CD14-positive monocyte (primary cell): ENCODE measurements around the gene TMEM132D. TPM values are rescaled to one million over a fixed set of nuclear protein-coding genes. Genes with fewer than 3 reads are reported as not detected.

Source experiments
- DNase-seq, 3 donors: peaks; one replicate each; pipeline ENCODE4 v3.0.0-alpha.2; 2011 to 2022
- H2AFZ ChIP-seq: 2 replicates; pipeline ENCODE4 v1.6.0; 2012; ENCODE audit warnings: mild to moderate bottlenecking, low read depth, low read length, inconsistent platforms; ENCODE audit not compliant: insufficient read depth, poor library complexity, severe bottlenecking
- H3K27ac ChIP-seq, 2 donors: 1 replicate in 1 of 2; 2 replicates in 1 of 2; pipeline ENCODE4 v1.5.1; 2012 to 2013; ENCODE audit warnings: low read length in 2 of 2, control low read depth in 1 of 2, inconsistent platforms in 1 of 2, low read depth in 1 of 2, mild to moderate bottlenecking in 1 of 2
- H3K27me3 ChIP-seq, 2 donors: one replicate each; pipeline versions ENCODE4 v1.6.0 to v1.6.1; 2011 to 2013; ENCODE audit warnings: low read length in 2 of 2; ENCODE audit not compliant: control insufficient read depth in 2 of 2, insufficient read depth in 2 of 2
- H3K36me3 ChIP-seq, 2 donors: replicated peaks in 1 of 2; 1 replicate in 1 of 2; 2 replicates in 1 of 2; pipeline versions ENCODE4 v1.5.1 to v1.6.1; 2012 to 2013; ENCODE audit warnings: low read length in 2 of 2, control low read depth in 1 of 2, inconsistent platforms in 1 of 2, mild to moderate bottlenecking in 1 of 2; ENCODE audit not compliant: insufficient read depth in 2 of 2, control insufficient read depth in 1 of 2
- H3K4me1 ChIP-seq, 2 donors: 1 replicate in 1 of 2; 2 replicates in 1 of 2; pipeline versions ENCODE4 v1.5.1 to v1.6.1; 2012 to 2013; ENCODE audit warnings: low read length in 2 of 2, control low read depth in 1 of 2, inconsistent platforms in 1 of 2, mild to moderate bottlenecking in 1 of 2, moderate library complexity in 1 of 2; ENCODE audit not compliant: insufficient read depth in 2 of 2, control insufficient read depth in 1 of 2
- H3K4me2 ChIP-seq: replicated peaks from 2 replicates; pipeline ENCODE3; 2012; ENCODE audit warnings: low read length, moderate library complexity, mild to moderate bottlenecking; ENCODE audit not compliant: poor library complexity, severe bottlenecking; ENCODE audit errors: extremely low read depth
- H3K4me3 ChIP-seq, 3 experiments: fragments of 200-600 bp in 1 of 3; sonication (generic) in 1 of 3; replicated peaks in 1 of 3; 1 replicate in 2 of 3; 2 replicates in 1 of 3; pipeline ENCODE4 v1.5.1; 2011 to 2013; ENCODE audit warnings: low read length in 3 of 3, mild to moderate bottlenecking in 3 of 3, control low read depth in 2 of 3, low read depth in 2 of 3, inconsistent platforms in 1 of 3, moderate library complexity in 1 of 3
- H3K79me2 ChIP-seq: 2 replicates; pipeline ENCODE4 v1.6.0; 2012; ENCODE audit warnings: mild to moderate bottlenecking, control low read depth, inconsistent platforms, low read length, moderate library complexity; ENCODE audit not compliant: insufficient read depth
- H3K9ac ChIP-seq: 2 replicates; pipeline ENCODE4 v1.6.0; 2017; ENCODE audit warnings: low read length, mild to moderate bottlenecking; ENCODE audit not compliant: insufficient read depth, poor library complexity, severe bottlenecking
- H3K9me3 ChIP-seq, 2 donors: replicated peaks in 1 of 2; 1 replicate in 1 of 2; 2 replicates in 1 of 2; pipeline versions ENCODE4 v1.5.1 to v1.6.1; 2012 to 2013; ENCODE audit warnings: low read length in 2 of 2, control low read depth in 1 of 2; ENCODE audit not compliant: control insufficient read depth in 1 of 2, insufficient read depth in 1 of 2
- H4K20me1 ChIP-seq: 2 replicates; pipeline ENCODE4 v1.6.0; 2012; ENCODE audit warnings: mild to moderate bottlenecking, low read length, control low read depth, moderate library complexity; ENCODE audit not compliant: insufficient read depth
- H3K27ac Mint-ChIP-seq, 7 donors: one replicate each; pipeline ENCODE4 v1.8.0; 2020; ENCODE audit warnings: mild to moderate bottlenecking in 7 of 7, mixed read lengths in 7 of 7, moderate library complexity in 6 of 7, inconsistent platforms in 2 of 7
- H3K27me3 Mint-ChIP-seq, 3 donors: one replicate each; pipeline ENCODE4 v1.8.0; 2021 to 2022; ENCODE audit warnings: low read depth in 3 of 3, mild to moderate bottlenecking in 3 of 3, mixed read lengths in 3 of 3, moderate library complexity in 3 of 3, inconsistent platforms in 1 of 3
- H3K36me3 Mint-ChIP-seq, 2 donors: one replicate each; pipeline ENCODE4 v1.8.0; 2020; ENCODE audit warnings: mixed read lengths in 2 of 2, inconsistent platforms in 1 of 2, mild to moderate bottlenecking in 1 of 2
- H3K4me1 Mint-ChIP-seq: one replicate; pipeline ENCODE4 v1.8.0; 2020; ENCODE audit warnings: mild to moderate bottlenecking, mixed read lengths
- H3K4me3 Mint-ChIP-seq, 2 donors: one replicate each; pipeline ENCODE4 v1.8.0; 2020; ENCODE audit warnings: mild to moderate bottlenecking in 2 of 2, mixed read lengths in 2 of 2, moderate library complexity in 1 of 2
- H3K9me3 Mint-ChIP-seq, 7 donors: one replicate each; pipeline ENCODE4 v1.8.0; 2020 to 2022; ENCODE audit warnings: mixed read lengths in 7 of 7, mild to moderate bottlenecking in 6 of 7, moderate library complexity in 6 of 7, inconsistent platforms in 2 of 7
- WGBS: methylation state at CpG from one replicate; pipeline ENCODE4 v1.1.5; 2013; ENCODE audit warnings: missing lambda C conversion rate; ENCODE audit not compliant: insufficient coverage; 5-methylcytosine and 5-hydroxymethylcytosine counted together
- intact Hi-C, 2 donors: fragments of 100-400 bp; cut with micrococcal nuclease; formaldehyde crosslinking; loops; one replicate each; pipeline versions ENCODE4 v1.15.0 to v1.15.1; 2023
- polyA plus RNA-seq, 3 donors: library from polyadenylated mRNA; depleted of rRNA in 1 of 3; unstranded in 2 of 3; stranded (reverse) in 1 of 3; fragments of 300-500 nt in 2 of 3; fragments of >200 nt in 1 of 3; fragmentation: Illumina TruSeq in 2 of 3; gene quantifications; 1 replicate in 2 of 3; 2 replicates in 1 of 3; pipeline ENCODE4 v1.2.3, GENCODE V29; 2012 to 2021
- TF ChIP-seq, protein P1 (sequence below): fragments of 200-600 bp; IDR thresholded peaks from one replicate; pipeline ENCODE4 v1.8.0; 2022; ENCODE audit warnings: antibody characterized with exemption, mild to moderate bottlenecking

The TMEM132D gene
- polyA plus RNA-seq, 3 donors, result 0.04 TPM; not detected in 2

DNA sequence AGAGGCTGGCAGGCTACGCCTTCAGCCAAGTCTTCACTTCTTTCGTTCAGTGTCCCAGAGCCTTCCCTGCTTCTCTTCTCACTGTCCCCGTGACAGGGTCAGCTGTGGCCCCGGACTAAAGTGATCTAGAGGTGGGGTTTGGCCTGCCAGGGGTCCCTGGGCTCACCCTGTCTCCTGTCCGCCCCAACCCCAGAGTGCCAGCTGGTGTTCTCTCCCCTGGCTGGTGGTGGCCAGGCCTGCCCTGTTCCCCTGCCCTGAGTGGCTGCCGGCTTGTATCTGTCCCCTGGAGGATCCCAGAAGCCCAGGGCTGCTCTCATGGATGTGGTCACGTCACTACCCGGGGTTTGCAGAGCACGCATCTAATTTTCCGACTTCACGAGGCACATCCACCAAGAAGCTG lies 753.1 kb downstream of the TMEM132D start:
- Mint-ChIP-seq H3K27ac (no peak overlapping the region), H3K4me3 (no peak overlapping the region), H3K4me1 (no peaks in the 10 kb centered on the region), H3K9me3 (peaks cover 0 to 8% (median 3%) of the 10 kb centered on the region in 7 donors), H3K27me3 (peaks cover 0 to 6% (median 3%) of the 10 kb centered on the region in 3 donors), H3K36me3 (no peaks in the 10 kb centered on the region)
- Histone ChIP-seq H3K4me1 (no peaks in the 10 kb centered on the region), H3K79me2 (no peaks in the 10 kb centered on the region), H3K9me3 (peaks cover 0 to 2% of the 10 kb centered on the region in 2 donors), H3K27me3 (no peaks in the 10 kb centered on the region), H3K4me2 (no peak overlapping the region), H3K27ac (no peak overlapping the region), H3K4me3 (no peak overlapping the region), H2AFZ (no peak overlapping the region), H3K9ac (no peak overlapping the region), H3K36me3 (no peaks in the 10 kb centered on the region), H4K20me1 (no peaks in the 10 kb centered on the region)
- intact Hi-C loops, result no loop called here
- TF ChIP-seq, protein P1, sequence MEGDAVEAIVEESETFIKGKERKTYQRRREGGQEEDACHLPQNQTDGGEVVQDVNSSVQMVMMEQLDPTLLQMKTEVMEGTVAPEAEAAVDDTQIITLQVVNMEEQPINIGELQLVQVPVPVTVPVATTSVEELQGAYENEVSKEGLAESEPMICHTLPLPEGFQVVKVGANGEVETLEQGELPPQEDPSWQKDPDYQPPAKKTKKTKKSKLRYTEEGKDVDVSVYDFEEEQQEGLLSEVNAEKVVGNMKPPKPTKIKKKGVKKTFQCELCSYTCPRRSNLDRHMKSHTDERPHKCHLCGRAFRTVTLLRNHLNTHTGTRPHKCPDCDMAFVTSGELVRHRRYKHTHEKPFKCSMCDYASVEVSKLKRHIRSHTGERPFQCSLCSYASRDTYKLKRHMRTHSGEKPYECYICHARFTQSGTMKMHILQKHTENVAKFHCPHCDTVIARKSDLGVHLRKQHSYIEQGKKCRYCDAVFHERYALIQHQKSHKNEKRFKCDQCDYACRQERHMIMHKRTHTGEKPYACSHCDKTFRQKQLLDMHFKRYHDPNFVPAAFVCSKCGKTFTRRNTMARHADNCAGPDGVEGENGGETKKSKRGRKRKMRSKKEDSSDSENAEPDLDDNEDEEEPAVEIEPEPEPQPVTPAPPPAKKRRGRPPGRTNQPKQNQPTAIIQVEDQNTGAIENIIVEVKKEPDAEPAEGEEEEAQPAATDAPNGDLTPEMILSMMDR, result no peak
- WGBS, result 80% methylated on average over 8 of the region's 11 CpGs
- DNase-seq, result no peak

DNA sequence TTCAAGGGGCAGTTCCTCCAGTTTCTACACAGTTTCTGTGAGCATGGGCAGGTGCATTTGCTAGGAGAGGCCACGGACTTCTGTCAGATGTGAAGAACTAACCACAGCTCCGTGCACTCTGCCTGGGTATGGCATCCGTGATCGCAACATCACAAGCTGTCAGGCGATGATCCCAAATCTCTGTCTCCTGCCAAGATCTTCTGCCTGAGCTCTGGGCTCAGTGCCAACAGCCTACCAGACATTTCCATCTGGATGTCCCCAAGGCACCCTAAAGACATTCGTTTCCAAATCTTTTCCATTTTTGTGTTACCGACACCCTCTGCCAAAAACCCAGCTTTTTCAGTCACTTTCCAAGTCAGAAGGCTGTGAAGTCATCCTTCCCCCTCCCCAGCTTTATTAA lies 758.4 kb downstream of the TMEM132D start:
- H3K4me2 ChIP-seq, result no peak overlapping the region
- H3K4me1 Mint-ChIP-seq, result no peaks in the 10 kb centered on the region
- no peak overlapping the region for H2AFZ ChIP-seq
- H4K20me1 ChIP-seq, result no peaks in the 10 kb centered on the region
- H3K27me3 Mint-ChIP-seq, result peaks cover 1 to 3% (median 2%) of the 10 kb centered on the region in 3 donors
- no peaks in the 10 kb centered on the region for H3K9me3 ChIP-seq
- H3K27ac ChIP-seq, result no peak overlapping the region
- H3K27me3 ChIP-seq, result no peaks in the 10 kb centered on the region
- H3K4me3 Mint-ChIP-seq, result no peak overlapping the region
- 82% methylated on average over 5 of the region's 7 CpGs for WGBS
- H3K9me3 Mint-ChIP-seq, result peaks cover 0 to 4% (median 0%) of the 10 kb centered on the region in 7 donors
- no peak for DNase-seq
- no peaks in the 10 kb centered on the region for H3K4me1 ChIP-seq
- no peaks in the 10 kb centered on the region for H3K36me3 ChIP-seq
- TF ChIP-seq, protein P1, result no peak
- H3K4me3 ChIP-seq, result no peak overlapping the region
- no peaks in the 10 kb centered on the region for H3K79me2 ChIP-seq
- no peak overlapping the region for H3K9ac ChIP-seq
- peak overlapping the region in 1 of 7 donors; percentile 15 for H3K27ac Mint-ChIP-seq
- intact Hi-C loops, result no loop called here
- H3K36me3 Mint-ChIP-seq, result no peaks in the 10 kb centered on the region
